Fibroblast of lung (primary cell): Measurements from ENCODE around the gene PDCD10.

ENCODE experiments used
- EZH2 ChIP-seq: IDR thresholded peaks from 2 replicates; pipeline ENCODE4 v1.5.1; 2012; ENCODE audit warnings: low read length, control low read depth, mild to moderate bottlenecking; ENCODE audit errors: missing control alignments
- TF ChIP-seq, protein P1 (sequence below), 2 donors: IDR thresholded peaks in 1 of 2; conservative IDR thresholded peaks in 1 of 2; 1 replicate in 1 of 2; 2 replicates in 1 of 2; pipeline ENCODE4 v1.5.1; 2011 to 2012; ENCODE audit warnings: low read length in 2 of 2, control low read depth in 1 of 2, inconsistent platforms in 1 of 2, low read depth in 1 of 2, mild to moderate bottlenecking in 1 of 2

- TF ChIP-seq, protein P1, sequence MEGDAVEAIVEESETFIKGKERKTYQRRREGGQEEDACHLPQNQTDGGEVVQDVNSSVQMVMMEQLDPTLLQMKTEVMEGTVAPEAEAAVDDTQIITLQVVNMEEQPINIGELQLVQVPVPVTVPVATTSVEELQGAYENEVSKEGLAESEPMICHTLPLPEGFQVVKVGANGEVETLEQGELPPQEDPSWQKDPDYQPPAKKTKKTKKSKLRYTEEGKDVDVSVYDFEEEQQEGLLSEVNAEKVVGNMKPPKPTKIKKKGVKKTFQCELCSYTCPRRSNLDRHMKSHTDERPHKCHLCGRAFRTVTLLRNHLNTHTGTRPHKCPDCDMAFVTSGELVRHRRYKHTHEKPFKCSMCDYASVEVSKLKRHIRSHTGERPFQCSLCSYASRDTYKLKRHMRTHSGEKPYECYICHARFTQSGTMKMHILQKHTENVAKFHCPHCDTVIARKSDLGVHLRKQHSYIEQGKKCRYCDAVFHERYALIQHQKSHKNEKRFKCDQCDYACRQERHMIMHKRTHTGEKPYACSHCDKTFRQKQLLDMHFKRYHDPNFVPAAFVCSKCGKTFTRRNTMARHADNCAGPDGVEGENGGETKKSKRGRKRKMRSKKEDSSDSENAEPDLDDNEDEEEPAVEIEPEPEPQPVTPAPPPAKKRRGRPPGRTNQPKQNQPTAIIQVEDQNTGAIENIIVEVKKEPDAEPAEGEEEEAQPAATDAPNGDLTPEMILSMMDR (conservative IDR thresholded peaks at IDR 0.05 in 1 of 2, IDR thresholded peaks at IDR 0.05 in 1 of 2; ENCODE audit: low read depth in 1 of 2, low read length in 2 of 2) = no peak
- TF ChIP-seq EZH2 = no peak
These were observed 28.9 kb downstream of the PDCD10 start for GRCh38 chr3:167705840-167706239.
